Endothelial cell of coronary artery (primary cell): ENCODE data around the gene POLA2. TPM values are rescaled to one million over a fixed set of nuclear protein-coding genes. Genes with fewer than 3 reads are reported as not detected.

Source experiments
- total RNA-seq: library from RNA; depleted of rRNA; stranded (reverse); fragments of >200 nt; gene quantifications from 2 replicates; pipeline ENCODE4 v1.2.3, GENCODE V29; 2014

Gene POLA2, protein sequence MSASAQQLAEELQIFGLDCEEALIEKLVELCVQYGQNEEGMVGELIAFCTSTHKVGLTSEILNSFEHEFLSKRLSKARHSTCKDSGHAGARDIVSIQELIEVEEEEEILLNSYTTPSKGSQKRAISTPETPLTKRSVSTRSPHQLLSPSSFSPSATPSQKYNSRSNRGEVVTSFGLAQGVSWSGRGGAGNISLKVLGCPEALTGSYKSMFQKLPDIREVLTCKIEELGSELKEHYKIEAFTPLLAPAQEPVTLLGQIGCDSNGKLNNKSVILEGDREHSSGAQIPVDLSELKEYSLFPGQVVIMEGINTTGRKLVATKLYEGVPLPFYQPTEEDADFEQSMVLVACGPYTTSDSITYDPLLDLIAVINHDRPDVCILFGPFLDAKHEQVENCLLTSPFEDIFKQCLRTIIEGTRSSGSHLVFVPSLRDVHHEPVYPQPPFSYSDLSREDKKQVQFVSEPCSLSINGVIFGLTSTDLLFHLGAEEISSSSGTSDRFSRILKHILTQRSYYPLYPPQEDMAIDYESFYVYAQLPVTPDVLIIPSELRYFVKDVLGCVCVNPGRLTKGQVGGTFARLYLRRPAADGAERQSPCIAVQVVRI
- 5.9 and 6.7 TPM in 2 replicates for total RNA-seq

DNA sequence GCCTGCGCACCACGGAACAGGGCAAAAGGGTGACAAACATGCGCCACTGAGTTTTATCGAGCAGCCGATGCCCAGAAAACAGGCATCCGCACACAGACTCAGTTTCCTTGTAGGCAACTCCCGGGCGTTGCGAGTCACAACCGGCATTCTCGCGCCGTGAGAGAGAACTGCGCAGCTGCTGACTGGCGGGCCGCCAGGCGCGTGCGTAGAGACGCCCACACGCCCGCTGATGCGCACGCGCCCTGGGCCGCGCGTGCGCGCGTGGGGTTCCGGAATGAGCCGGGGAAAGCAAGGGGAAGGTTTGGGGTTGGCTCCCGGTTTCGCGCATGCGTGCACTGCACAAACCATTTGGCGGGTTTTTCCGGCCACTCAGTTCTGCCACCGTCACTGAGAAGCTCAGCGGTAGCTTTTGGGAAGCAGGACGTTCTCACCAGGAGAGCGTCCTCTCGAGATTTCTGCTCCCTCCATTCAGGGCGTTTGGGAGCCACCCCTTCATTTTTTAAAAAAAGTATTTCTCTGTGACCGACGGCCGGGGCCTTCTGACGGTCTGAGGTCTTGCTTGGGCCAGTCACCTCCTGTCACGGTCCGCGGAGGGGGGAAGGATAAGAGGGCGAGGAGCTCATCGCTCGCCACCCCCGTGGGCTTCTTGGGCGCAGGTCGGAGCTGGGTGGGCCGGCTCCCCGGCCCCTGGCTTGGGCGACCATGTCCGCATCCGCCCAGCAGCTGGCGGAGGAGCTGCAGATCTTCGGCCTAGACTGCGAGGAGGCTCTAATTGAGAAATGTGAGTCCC lies at the start of gene POLA2:
POLA2 (plus strand) TSS at position 372 of the 790 bp plus-strand sequence; CDS start at position 703, 331 bp downstream.

DNA sequence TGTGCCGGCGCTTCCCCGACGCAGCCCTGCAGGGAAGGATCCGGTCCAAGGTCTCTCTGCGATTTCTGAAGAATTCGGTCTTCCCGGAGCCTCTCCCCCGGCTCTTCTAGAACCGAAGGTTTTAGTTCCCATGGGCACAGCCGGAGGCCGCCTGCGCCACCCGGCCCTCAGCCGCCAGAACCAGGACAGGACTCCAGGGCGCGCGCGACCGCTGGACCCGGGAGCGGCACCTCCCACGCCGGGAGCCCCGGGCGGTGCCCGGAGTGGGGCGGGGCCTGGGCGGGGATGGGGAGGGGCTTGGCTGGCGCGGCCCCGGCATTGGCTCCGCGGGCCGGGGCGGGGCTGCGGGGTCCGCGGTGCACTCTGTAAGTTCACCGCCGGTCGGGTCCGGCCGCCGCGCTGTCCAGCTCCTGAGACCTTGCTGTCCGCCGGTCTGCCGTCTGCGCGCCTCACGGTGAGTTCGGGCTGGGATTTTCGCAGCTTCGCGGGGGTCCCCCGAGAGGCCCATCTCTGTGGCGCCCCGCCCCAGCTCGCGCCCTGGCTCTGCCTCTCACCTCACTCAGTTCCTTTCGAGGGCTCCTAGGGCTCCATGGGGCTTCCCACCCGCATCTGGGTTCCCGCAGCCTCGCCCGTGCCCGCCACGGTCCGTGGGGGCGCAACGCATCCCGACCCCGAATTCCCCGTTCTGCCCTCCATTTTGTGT lies 52.9 kb downstream of the POLA2 start, which contains the start of gene CDC42EP2:
CDC42EP2 (plus strand) TSS at position 366 of the 703 bp plus-strand sequence. CDS start 6,033 bp downstream, outside the sequence.

Other genes starting within 250 kb of the POLA2 start
- 88.1 and 122 TPM in 2 replicates for gene ARL2, start 247.8 kb upstream of the POLA2 start, total RNA-seq
- 11.2 and 14.8 TPM in 2 replicates for gene SNX15, start 234.5 kb upstream of the POLA2 start, total RNA-seq
- gene SAC3D1, start 220.8 kb upstream of the POLA2 start, total RNA-seq = 9.9 and 11.4 TPM in 2 replicates
- gene NAALADL1, start 203.4 kb upstream of the POLA2 start, total RNA-seq = 6.1 and 12.3 TPM in 2 replicates
- gene CDCA5, start 177.9 kb upstream of the POLA2 start, total RNA-seq = 4.2 and 7.7 TPM in 2 replicates
- 25.0 and 28.2 TPM in 2 replicates for gene ZFPL1, start 177.7 kb upstream of the POLA2 start, total RNA-seq
- 193 and 216 TPM in 2 replicates for gene VPS51, start 165.7 kb upstream of the POLA2 start, total RNA-seq
- 8.0 and 10.9 TPM in 2 replicates for gene TM7SF2, start 150.1 kb upstream of the POLA2 start, total RNA-seq
- 7.1 and 9.4 TPM in 2 replicates for gene ZNHIT2, start 144.3 kb upstream of the POLA2 start, total RNA-seq
- 535 and 549 TPM in 2 replicates for gene FAU, start 139.8 kb upstream of the POLA2 start, total RNA-seq
- gene MRPL49, start 139.6 kb upstream of the POLA2 start, total RNA-seq = 31.3 and 37.8 TPM in 2 replicates
- 5.5 and 12.2 TPM in 2 replicates for gene SYVN1, start 127.4 kb upstream of the POLA2 start, total RNA-seq
- gene SPDYC, start 91.7 kb upstream of the POLA2 start, total RNA-seq = not detected in 2 replicates
- 81.0 and 91.3 TPM in 2 replicates for gene CAPN1, start 80.0 kb upstream of the POLA2 start, total RNA-seq
- 17.4 and 19.1 TPM in 2 replicates for gene CDC42EP2, start 52.9 kb downstream of the POLA2 start, total RNA-seq
- gene DPF2, start 71.9 kb downstream of the POLA2 start, total RNA-seq = 24.2 and 27.9 TPM in 2 replicates
- gene TIGD3, start 92.8 kb downstream of the POLA2 start, total RNA-seq = 0.09 and 0.27 TPM in 2 replicates
- gene SLC25A45, start 120.7 kb downstream of the POLA2 start, total RNA-seq = 0.75 and 0.90 TPM in 2 replicates
- 57.5 and 58.2 TPM in 2 replicates for gene FRMD8, start 124.7 kb downstream of the POLA2 start, total RNA-seq
- gene NEAT1, start 160.8 kb downstream of the POLA2 start, total RNA-seq = 78.3 and 264 TPM in 2 replicates
- 3,896 and 9,461 TPM in 2 replicates for gene MALAT1, start 237.1 kb downstream of the POLA2 start, total RNA-seq